Measurements from ENCODE around the gene OR51D1. TPM values are rescaled to one million over a fixed set of nuclear protein-coding genes. Genes with fewer than 3 reads are reported as not detected.

OR51D1 gene
- total RNA-seq, 1 experiment from 2014 or later, result not detected

GRCh38 chr11:4644233-4644632 lies 7.0 kb downstream of the OR51D1 start:
- no peaks in the 10 kb centered on the region for H3K9me3 ChIP-seq (ENCODE audit: low read length)
- H2AFZ ChIP-seq (ENCODE audit: low read length), result no peak overlapping the region
- no peak overlapping the region for H3K27ac ChIP-seq (ENCODE audit: low read length)
- H3K4me2 ChIP-seq (ENCODE audit: low read length), result no peak overlapping the region
- H3F3A ChIP-seq (ENCODE audit: low read length, unreplicated experiment), result no peaks in the 10 kb centered on the region
- DNase-seq (no peak), ATAC-seq (no peak)
- H3K4me3 ChIP-seq (ENCODE audit: low read length), result no peak overlapping the region
- no peaks in the 10 kb centered on the region for H3K9me2 ChIP-seq (replicated peaks; ENCODE audit: low read length)
- H3K4me1 ChIP-seq (ENCODE audit: insufficient read depth, low read length), result no peaks in the 10 kb centered on the region
- POLR2A ChIA-PET (ENCODE audit: unreplicated experiment), result no interaction called here
- CTCF ChIA-PET, result no interaction called here
- peaks cover 4% of the 10 kb centered on the region; the same call in 1 of the 2 replicates for H3K27me3 ChIP-seq (ENCODE audit: low read length)
- TF ChIP-seq EZH2phosphoT487 (IDR thresholded peaks at IDR 0.05; ENCODE audit: borderline replicate concordance, low read length), result no peak
- no peak for TF ChIP-seq EZH2 (IDR thresholded peaks at IDR 0.05; ENCODE audit: low read length, unreplicated experiment)
- TF ChIP-seq, protein P1, sequence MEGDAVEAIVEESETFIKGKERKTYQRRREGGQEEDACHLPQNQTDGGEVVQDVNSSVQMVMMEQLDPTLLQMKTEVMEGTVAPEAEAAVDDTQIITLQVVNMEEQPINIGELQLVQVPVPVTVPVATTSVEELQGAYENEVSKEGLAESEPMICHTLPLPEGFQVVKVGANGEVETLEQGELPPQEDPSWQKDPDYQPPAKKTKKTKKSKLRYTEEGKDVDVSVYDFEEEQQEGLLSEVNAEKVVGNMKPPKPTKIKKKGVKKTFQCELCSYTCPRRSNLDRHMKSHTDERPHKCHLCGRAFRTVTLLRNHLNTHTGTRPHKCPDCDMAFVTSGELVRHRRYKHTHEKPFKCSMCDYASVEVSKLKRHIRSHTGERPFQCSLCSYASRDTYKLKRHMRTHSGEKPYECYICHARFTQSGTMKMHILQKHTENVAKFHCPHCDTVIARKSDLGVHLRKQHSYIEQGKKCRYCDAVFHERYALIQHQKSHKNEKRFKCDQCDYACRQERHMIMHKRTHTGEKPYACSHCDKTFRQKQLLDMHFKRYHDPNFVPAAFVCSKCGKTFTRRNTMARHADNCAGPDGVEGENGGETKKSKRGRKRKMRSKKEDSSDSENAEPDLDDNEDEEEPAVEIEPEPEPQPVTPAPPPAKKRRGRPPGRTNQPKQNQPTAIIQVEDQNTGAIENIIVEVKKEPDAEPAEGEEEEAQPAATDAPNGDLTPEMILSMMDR (conservative IDR thresholded peaks at IDR 0.05; ENCODE audit: low read depth, low read length), result no peak
- no peaks in the 10 kb centered on the region for H4K20me1 ChIP-seq (ENCODE audit: low read length)
- no peaks in the 10 kb centered on the region for H3K36me3 ChIP-seq (ENCODE audit: low read depth, low read length)
- intact Hi-C loops (cut with micrococcal nuclease), result no loop called here
- H3K9ac ChIP-seq (ENCODE audit: low read length), result no peak overlapping the region
- BruUV-seq (replicated peaks), result no TSS peak
- H3K79me2 ChIP-seq (ENCODE audit: low read length), result no peaks in the 10 kb centered on the region

- no peak for DNase-seq
- no peaks in the 10 kb centered on the region for H3K4me1 ChIP-seq (ENCODE audit: insufficient read depth, low read length)
- H3K4me3 ChIP-seq (ENCODE audit: low read length), result no peak overlapping the region
- BruUV-seq (replicated peaks), result no TSS peak
- no peaks in the 10 kb centered on the region for H3K79me2 ChIP-seq (ENCODE audit: low read length)
- H2AFZ ChIP-seq (ENCODE audit: low read length), result no peak overlapping the region
- no peaks in the 10 kb centered on the region for H4K20me1 ChIP-seq (ENCODE audit: low read length)
- H3K27ac ChIP-seq (ENCODE audit: low read length), result no peak overlapping the region
- H3K9me2 ChIP-seq (replicated peaks; ENCODE audit: low read length), result no peaks in the 10 kb centered on the region
- H3K9ac ChIP-seq (ENCODE audit: low read length), result no peak overlapping the region
- H3K4me2 ChIP-seq (ENCODE audit: low read length), result no peak overlapping the region
- ATAC-seq, result no peak
- ChIA-PET CTCF (no interaction called here), POLR2A (ENCODE audit: unreplicated experiment) (no interaction called here)
- TF ChIP-seq EZH2phosphoT487 (IDR thresholded peaks at IDR 0.05; ENCODE audit: borderline replicate concordance, low read length) (no peak), EZH2 (IDR thresholded peaks at IDR 0.05; ENCODE audit: low read length, unreplicated experiment) (no peak)
- TF ChIP-seq, protein P1 (conservative IDR thresholded peaks at IDR 0.05; ENCODE audit: low read depth, low read length), result no peak
- peaks cover 4% of the 10 kb centered on the region; the same call in 1 of the 2 replicates for H3K27me3 ChIP-seq (ENCODE audit: low read length)
- no peaks in the 10 kb centered on the region for H3K9me3 ChIP-seq (ENCODE audit: low read length)
- no peaks in the 10 kb centered on the region for H3K36me3 ChIP-seq (ENCODE audit: low read depth, low read length)
- intact Hi-C loops (cut with micrococcal nuclease), result no loop called here
- H3F3A ChIP-seq (ENCODE audit: low read length, unreplicated experiment), result no peaks in the 10 kb centered on the region
These were observed 8.7 kb downstream of the OR51D1 start for GRCh38 chr11:4645974-4646373.

- TF ChIP-seq EZH2phosphoT487 (IDR thresholded peaks at IDR 0.05; ENCODE audit: borderline replicate concordance, low read length) (no peak), EZH2 (IDR thresholded peaks at IDR 0.05; ENCODE audit: low read length, unreplicated experiment) (no peak)
- TF ChIP-seq, protein P1 (conservative IDR thresholded peaks at IDR 0.05; ENCODE audit: low read depth, low read length), result no peak
- ChIA-PET POLR2A (ENCODE audit: unreplicated experiment) (no interaction called here), CTCF (no interaction called here)
- Histone ChIP-seq H3K4me1 (ENCODE audit: insufficient read depth, low read length) (no peaks in the 10 kb centered on the region), H3K36me3 (ENCODE audit: low read depth, low read length) (no peaks in the 10 kb centered on the region), H3K4me2 (ENCODE audit: low read length) (no peak overlapping the region), H3F3A (ENCODE audit: low read length, unreplicated experiment) (no peaks in the 10 kb centered on the region), H3K9ac (ENCODE audit: low read length) (no peak overlapping the region), H3K4me3 (ENCODE audit: low read length) (no peak overlapping the region), H3K27me3 (ENCODE audit: low read length) (0 out of 2 replicates have a peak, but pooled peaks cover 4% of the 10 kb centered on the region), H3K9me3 (ENCODE audit: low read length) (no peaks in the 10 kb centered on the region), H3K79me2 (ENCODE audit: low read length) (no peaks in the 10 kb centered on the region), H4K20me1 (ENCODE audit: low read length) (no peaks in the 10 kb centered on the region), H2AFZ (ENCODE audit: low read length) (no peak overlapping the region), H3K27ac (ENCODE audit: low read length) (no peak overlapping the region), H3K9me2 (replicated peaks; ENCODE audit: low read length) (no peaks in the 10 kb centered on the region)
- ATAC-seq (no peak), DNase-seq (no peak)
- BruUV-seq (replicated peaks), result no TSS peak
- intact Hi-C loops (cut with micrococcal nuclease), result no loop called here
These were observed 10.5 kb downstream of the OR51D1 start for GRCh38 chr11:4647766-4648165.

All from PC-3 (cell line).